Activated CD4-positive, alpha-beta T cell treated with anti-CD3 and anti-CD28 coated beads, Interleukin-2, amount 10 ng/mL, durations not matched to agents 7 days and 5 days (primary cell): ENCODE results near the gene PCDH1. TPM values are rescaled to one million over a fixed set of nuclear protein-coding genes. Genes with fewer than 3 reads are reported as not detected.

Experiments used
- total RNA-seq, 2 experiments: library from RNA; stranded (reverse); gene quantifications; one replicate each; pipeline ENCODE4 v1.2.3, GENCODE V29; 2021

The PCDH1 gene
- total RNA-seq, 2 experiments from 2014 or later, result not detected

Other genes starting within 250 kb of the PCDH1 start
- 10 to 100 TPM; 70.2 to 73.9 TPM for gene HDAC3, start 241.6 kb downstream of the PCDH1 start, total RNA-seq
- gene RELL2, start 241.4 kb downstream of the PCDH1 start, total RNA-seq, result 10 to 100 TPM; 25.1 to 26.9 TPM
- gene FCHSD1, start 227.0 kb downstream of the PCDH1 start, total RNA-seq, result 10 to 100 TPM; 58.0 to 59.3 TPM
- 1 to 10 TPM; 4.2 to 4.6 TPM for gene ARAP3, start 196.2 kb downstream of the PCDH1 start, total RNA-seq
- 10 to 100 TPM; 71.5 to 72.1 TPM for gene DELE1, start 45.5 kb upstream of the PCDH1 start, total RNA-seq
- under 1 TPM; 0.73 to 0.82 TPM for gene PCDH12, start 79.8 kb upstream of the PCDH1 start, total RNA-seq
- gene RNF14, start 90.7 kb upstream of the PCDH1 start, total RNA-seq, result 10 to 100 TPM; 28.8 to 33.7 TPM
- 10 to 100 TPM; 34.4 to 36.1 TPM for gene GNPDA1, start 134.6 kb upstream of the PCDH1 start, total RNA-seq
- 10 to 100 TPM; 65.2 to 70.2 TPM for gene NDFIP1, start 230.4 kb upstream of the PCDH1 start, total RNA-seq